Measurements from ENCODE around the gene ATF5.
"Not testable (repeated sequence)": the region's sequence is repeated elsewhere in the genome, so short reads cannot be mapped to it uniquely, and the experiment has no call there.

ATF5 gene

GRCh38 chr19:49949742-49950589 is 21.0 kb downstream of the ATF5 start:
- DNase-seq, result no peak

GRCh38 chr19:49950590-49950948 is 21.6 kb downstream of the ATF5 start:
- DNase-seq, result no peak

GRCh38 chr19:49950956-49951526 is 22.0 kb downstream of the ATF5 start:
- no peak for DNase-seq

GRCh38 chr19:49951806-49952478 is 22.9 kb downstream of the ATF5 start:
- no peak for DNase-seq

GRCh38 chr19:49952479-49952836 is 23.5 kb downstream of the ATF5 start:
- DNase-seq, result no peak

- DNase-seq, result no peak
These were observed 23.9 kb downstream of the ATF5 start for GRCh38 chr19:49952906-49953305.

- no peak for DNase-seq
These were observed 24.4 kb downstream of the ATF5 start for GRCh38 chr19:49953416-49953815.

GRCh38 chr19:49954092-49954829 is 25.3 kb downstream of the ATF5 start:
- DNase-seq, result no peak

- no peak for DNase-seq
These were observed 25.9 kb downstream of the ATF5 start for GRCh38 chr19:49954933-49955332.

GRCh38 chr19:49956115-49956495 is 27.1 kb downstream of the ATF5 start:
- no peak for DNase-seq

GRCh38 chr19:49957262-49957915 is 28.4 kb downstream of the ATF5 start:
- DNase-seq, result no peak

- DNase-seq, result not testable (repeated sequence)
These were observed 29.1 kb downstream of the ATF5 start for GRCh38 chr19:49958144-49958543.

- DNase-seq, result not testable (repeated sequence)
These were observed 29.6 kb downstream of the ATF5 start for GRCh38 chr19:49958596-49958995.

GRCh38 chr19:49959892-49960291 is 30.9 kb downstream of the ATF5 start:
- DNase-seq, result not testable (repeated sequence)

- not testable (repeated sequence) for DNase-seq
These were observed 32.0 kb downstream of the ATF5 start, which contains the start of gene SIGLEC11 for GRCh38 chr19:49960980-49961379. SIGLEC11 (minus strand) TSS chr19:49961172; CDS start chr19:49961081, 91 bp downstream.

- no peak for DNase-seq
These were observed 39.4 kb downstream of the ATF5 start for GRCh38 chr19:49968279-49968922.

GRCh38 chr19:49969355-49969754 is 40.4 kb downstream of the ATF5 start:
- DNase-seq, result not testable (repeated sequence)

GRCh38 chr19:49971991-49972411 is 43.0 kb downstream of the ATF5 start:
- no peak for DNase-seq

- no peak for DNase-seq
These were observed 43.8 kb downstream of the ATF5 start for GRCh38 chr19:49972841-49973240.

GRCh38 chr19:49973987-49974386 is 45.0 kb downstream of the ATF5 start:
- no peak for DNase-seq

- no peak for DNase-seq
These were observed 46.0 kb downstream of the ATF5 start for GRCh38 chr19:49975051-49975450.

GRCh38 chr19:49976496-49976895 is 47.5 kb downstream of the ATF5 start:
- no peak for DNase-seq
